Lower leg skin (tissue), 4 donors: ENCODE data around the gene ADNP. TPM values are rescaled to one million over a fixed set of nuclear protein-coding genes. Genes with fewer than 3 reads are reported as not detected.

Experiments
- DNase-seq, 2 donors: peaks; one replicate each; pipeline ENCODE4 v3.0.0-alpha.2; 2019; ENCODE audit warnings: low spot score in 2 of 2
- H3K4me3 ChIP-seq: fragments of 200-600 bp; sonication (generic); 2 replicates; pipeline ENCODE4 v1.5.1; 2017; ENCODE audit warnings: mild to moderate bottlenecking, low read depth; ENCODE audit not compliant: poor library complexity, severe bottlenecking
- POLR2A ChIP-seq, 2 donors: fragments of 450-650 bp; IDR thresholded peaks; one replicate each; pipeline ENCODE4 v1.6.1; 2016 to 2017; ENCODE audit warnings: antibody characterized with exemption in 2 of 2, mild to moderate bottlenecking in 1 of 2, moderate library complexity in 1 of 2
- WGBS, 2 donors: methylation state at CpG; one replicate each; pipeline ENCODE4 v1.1.5; 2018; 5-methylcytosine and 5-hydroxymethylcytosine counted together
- intact Hi-C: fragments of 100-400 bp; cut with DNase I; formaldehyde crosslinking; loops from one replicate; pipeline ENCODE4 v1.15.0; 2023; ENCODE audit warnings: low total_unique reads
- total RNA-seq, 4 donors: library from RNA; depleted of rRNA; stranded (reverse); fragments of >200 nt; gene quantifications; one replicate each; pipeline ENCODE4 v1.1.0, GENCODE V29; 2016
- TF ChIP-seq, protein P1 (sequence below), 3 donors: fragments of 450-650 bp; IDR thresholded peaks; one replicate each; pipeline ENCODE4 v1.5.1; 2016; ENCODE audit warnings: antibody characterized with exemption in 3 of 3, mild to moderate bottlenecking in 3 of 3, moderate library complexity in 2 of 3

Gene ADNP
- total RNA-seq, 4 donors from 2014 or later, result 46.9 to 64.0 (median 53.3) TPM

DNA sequence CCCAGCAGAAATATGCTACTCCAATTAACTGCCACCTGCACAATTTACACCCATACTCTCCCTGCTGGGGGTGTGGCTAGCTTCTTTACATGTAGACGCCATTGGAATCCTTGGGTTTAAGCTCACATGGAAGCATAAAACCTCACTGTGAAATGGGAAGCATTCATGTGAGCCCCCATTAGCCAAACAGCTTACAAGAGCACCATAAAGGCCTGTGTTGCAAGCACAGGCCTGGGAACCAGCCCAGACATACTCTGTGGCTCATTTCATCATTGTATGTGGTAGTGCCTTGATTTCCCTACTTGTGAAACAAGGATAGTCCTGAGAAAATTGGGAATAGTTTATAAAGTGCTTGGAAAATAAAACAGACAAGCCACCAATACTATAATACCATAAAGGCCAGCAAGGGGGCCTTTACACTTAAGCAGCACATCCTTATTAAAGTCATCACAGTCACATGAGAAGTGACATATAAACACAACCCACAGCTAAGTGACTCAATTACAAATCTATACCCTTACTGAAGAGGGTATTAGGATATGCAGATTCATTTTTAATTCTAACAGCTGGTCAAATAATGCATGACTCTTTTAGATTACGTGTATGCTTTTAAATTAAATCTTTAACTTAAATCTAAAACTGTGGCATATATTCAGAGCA is 6.8 kb downstream of the ADNP start:
- intact Hi-C loops, result loop anchor here (10.0 kb wide), 1 partner anchor 130 kb away; the partner anchor contains the start of gene BCAS4
- DNase-seq, result no peak
- WGBS, 2 donors, result 50 to 51% methylated on average over 2 of the region's 2 CpGs
- TF ChIP-seq, protein P1, sequence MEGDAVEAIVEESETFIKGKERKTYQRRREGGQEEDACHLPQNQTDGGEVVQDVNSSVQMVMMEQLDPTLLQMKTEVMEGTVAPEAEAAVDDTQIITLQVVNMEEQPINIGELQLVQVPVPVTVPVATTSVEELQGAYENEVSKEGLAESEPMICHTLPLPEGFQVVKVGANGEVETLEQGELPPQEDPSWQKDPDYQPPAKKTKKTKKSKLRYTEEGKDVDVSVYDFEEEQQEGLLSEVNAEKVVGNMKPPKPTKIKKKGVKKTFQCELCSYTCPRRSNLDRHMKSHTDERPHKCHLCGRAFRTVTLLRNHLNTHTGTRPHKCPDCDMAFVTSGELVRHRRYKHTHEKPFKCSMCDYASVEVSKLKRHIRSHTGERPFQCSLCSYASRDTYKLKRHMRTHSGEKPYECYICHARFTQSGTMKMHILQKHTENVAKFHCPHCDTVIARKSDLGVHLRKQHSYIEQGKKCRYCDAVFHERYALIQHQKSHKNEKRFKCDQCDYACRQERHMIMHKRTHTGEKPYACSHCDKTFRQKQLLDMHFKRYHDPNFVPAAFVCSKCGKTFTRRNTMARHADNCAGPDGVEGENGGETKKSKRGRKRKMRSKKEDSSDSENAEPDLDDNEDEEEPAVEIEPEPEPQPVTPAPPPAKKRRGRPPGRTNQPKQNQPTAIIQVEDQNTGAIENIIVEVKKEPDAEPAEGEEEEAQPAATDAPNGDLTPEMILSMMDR (IDR thresholded peaks at IDR 0.05), result no peak
- TF ChIP-seq POLR2A (IDR thresholded peaks at IDR 0.05), result no peak
- no peak overlapping the region for H3K4me3 ChIP-seq

DNA sequence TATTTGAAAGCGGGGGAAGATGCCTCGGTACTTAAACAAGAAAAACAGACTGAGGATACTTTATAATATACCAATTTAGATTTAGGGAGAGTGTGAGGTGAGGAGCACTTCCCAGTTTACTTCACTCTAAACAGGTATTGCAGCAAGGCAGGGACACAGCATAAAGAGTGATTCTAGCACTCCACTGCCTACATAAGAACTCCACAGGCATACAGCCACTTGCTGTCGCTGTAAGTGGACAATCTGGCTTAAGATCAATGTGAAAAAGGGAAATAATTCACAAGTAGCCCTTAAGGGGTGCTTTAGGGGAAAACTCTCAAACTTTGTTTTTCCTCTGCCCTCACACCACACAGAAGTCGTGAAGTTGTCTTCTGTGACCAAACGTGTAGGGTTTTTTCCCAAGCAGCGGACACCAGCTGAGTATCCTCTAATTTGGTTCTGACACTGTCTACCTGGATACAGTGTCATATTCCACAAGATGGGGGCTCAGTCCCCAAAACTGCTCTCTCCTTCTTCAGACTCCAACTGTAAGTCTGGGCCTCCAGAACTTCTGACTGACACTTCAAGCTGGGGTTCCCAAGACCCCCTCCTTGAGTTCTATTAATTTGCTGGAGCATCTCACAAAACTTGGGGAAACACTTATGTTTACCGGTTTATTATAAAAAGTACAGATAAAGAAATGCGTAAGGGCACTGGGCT is 9.3 kb downstream of the ADNP start:
- intact Hi-C loops, result loop anchor here (10.0 kb wide), 1 partner anchor 127 kb away; the partner anchor contains the start of gene BCAS4
- WGBS, 2 donors, result 70 to 74% methylated on average over 8 of the region's 8 CpGs
- TF ChIP-seq, protein P1 (IDR thresholded peaks at IDR 0.05), result no peak
- TF ChIP-seq POLR2A (IDR thresholded peaks at IDR 0.05), result no peak
- no peak overlapping the region for H3K4me3 ChIP-seq
- no peak for DNase-seq

DNA sequence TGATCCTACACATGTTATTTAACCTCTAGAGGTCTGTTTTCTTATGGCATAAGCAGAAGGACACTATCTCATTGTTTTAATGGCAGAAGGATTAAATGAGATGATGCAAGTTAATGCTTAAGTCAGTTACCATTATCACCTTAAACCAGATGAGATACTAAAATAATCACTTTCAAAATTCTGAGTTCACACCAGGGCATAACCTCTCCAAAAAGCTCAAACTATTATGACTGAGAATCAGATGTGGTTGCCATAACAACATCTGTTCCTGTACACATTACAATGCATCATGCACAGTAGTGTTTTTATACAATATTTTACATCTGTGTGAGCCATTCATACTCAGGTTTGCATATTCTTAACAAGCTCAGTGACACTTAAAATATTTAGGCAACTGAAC is 10.2 kb downstream of the ADNP start:
- no peak overlapping the region for H3K4me3 ChIP-seq
- TF ChIP-seq POLR2A (IDR thresholded peaks at IDR 0.05), result no peak
- TF ChIP-seq, protein P1 (IDR thresholded peaks at IDR 0.05), result no peak
- DNase-seq, result no peak
- intact Hi-C loops, result loop anchor here (10.0 kb wide), 1 partner anchor 126 kb away; the partner anchor contains the start of gene BCAS4

DNA sequence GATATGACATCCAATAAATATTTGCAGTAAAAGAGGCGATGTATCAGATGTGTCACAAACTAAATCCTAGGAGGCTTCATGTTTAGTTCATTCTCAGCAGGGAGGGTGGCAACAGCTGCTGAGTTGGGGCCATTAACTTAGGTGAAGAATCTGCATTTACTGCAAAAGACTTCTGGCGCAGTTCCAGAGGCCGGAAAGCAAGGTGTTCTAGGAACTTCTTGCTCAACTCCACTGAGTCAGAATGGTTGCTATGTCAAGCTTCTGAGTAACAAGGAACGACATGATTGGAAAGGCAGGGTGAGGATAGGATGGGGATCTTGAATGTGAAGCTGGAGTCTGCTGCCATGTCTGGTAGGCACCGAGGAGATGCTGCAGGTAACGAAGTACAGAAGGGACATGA is 11.7 kb downstream of the ADNP start:
- no peak overlapping the region for H3K4me3 ChIP-seq
- TF ChIP-seq, protein P1 (IDR thresholded peaks at IDR 0.05), result no peak
- TF ChIP-seq POLR2A (IDR thresholded peaks at IDR 0.05), result no peak
- intact Hi-C loops, result no loop called here
- WGBS, 2 donors, result 63 to 66% methylated on average over 6 of the region's 6 CpGs
- peak in 1 of 2 donors; percentile 21 for DNase-seq

DNA sequence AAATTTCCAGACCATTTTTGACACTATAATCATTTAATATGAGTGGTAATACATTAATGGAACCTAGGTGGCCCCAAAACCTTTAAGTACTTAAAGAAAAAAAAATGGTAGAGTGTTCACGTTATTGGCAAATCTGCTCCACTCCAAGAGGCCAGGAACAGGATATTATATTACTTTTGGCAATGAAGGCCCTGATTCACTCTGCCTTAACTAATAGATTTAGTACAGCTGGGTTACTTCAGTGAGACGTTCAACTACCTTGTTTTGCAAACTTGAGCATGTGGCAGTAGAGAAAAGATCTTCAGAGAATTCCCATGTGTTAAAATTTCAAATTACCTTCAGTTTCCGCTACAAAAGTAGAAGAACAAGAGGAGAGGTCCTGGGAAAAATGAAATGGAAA is 12.8 kb downstream of the ADNP start:
- WGBS, 2 donors, result 38 to 44% methylated on average over 3 of the region's 3 CpGs
- no peak overlapping the region for H3K4me3 ChIP-seq
- DNase-seq, result no peak
- intact Hi-C loops, result no loop called here
- TF ChIP-seq, protein P1 (IDR thresholded peaks at IDR 0.05), result no peak
